Keratinocyte (primary cell): ENCODE data around the gene CHEK2. TPM values are rescaled to one million over a fixed set of nuclear protein-coding genes. Genes with fewer than 3 reads are reported as not detected.

ENCODE experiments used
- DNase-seq: peaks from one replicate; pipeline ENCODE4 v3.0.0-alpha.2; 2011; ENCODE audit warnings: low read depth, missing footprints, low spot score
- FAIRE-seq: peaks from 2 replicates; lab custom pipeline; 2011; peaks lifted over from hg19 to GRCh38; lab: Jason Lieb, UNC
- H2AFZ ChIP-seq: 2 replicates; pipeline ENCODE4 v1.6.0; 2012; ENCODE audit warnings: low read length, control low read depth, inconsistent platforms; ENCODE audit not compliant: control insufficient read depth
- H3K27ac ChIP-seq: 2 replicates; pipeline ENCODE4 v1.5.1; 2011; ENCODE audit warnings: low read length; ENCODE audit not compliant: control insufficient read depth, insufficient read depth
- H3K27me3 ChIP-seq: 3 replicates; pipeline ENCODE4 v1.6.0; 2011; ENCODE audit warnings: low read length; ENCODE audit not compliant: control insufficient read depth, insufficient read depth; ENCODE audit errors: extremely low read depth
- H3K36me3 ChIP-seq, 2 experiments: 2 replicates in 1 of 2; 3 replicates in 1 of 2; pipeline ENCODE4 v1.5.1; 2011; ENCODE audit warnings: low read length in 2 of 2, mild to moderate bottlenecking in 1 of 2; ENCODE audit not compliant: control insufficient read depth in 2 of 2, insufficient read depth in 2 of 2; ENCODE audit errors: extremely low read depth in 1 of 2
- H3K4me1 ChIP-seq: 3 replicates; pipeline ENCODE4 v1.5.1; 2011; ENCODE audit warnings: low read length; ENCODE audit not compliant: control insufficient read depth, insufficient read depth; ENCODE audit errors: extremely low read depth
- H3K4me2 ChIP-seq: 3 replicates; pipeline ENCODE4 v1.6.0; 2011; ENCODE audit warnings: low read depth, low read length; ENCODE audit not compliant: control insufficient read depth, insufficient read depth; ENCODE audit errors: extremely low read depth
- H3K4me3 ChIP-seq, 3 experiments: fragments of 200-600 bp in 1 of 3; sonication (generic) in 1 of 3; 2 replicates in 2 of 3; 3 replicates in 1 of 3; pipeline ENCODE4 v1.5.1; 2011 to 2016; ENCODE audit warnings: low read length in 3 of 3, mild to moderate bottlenecking in 3 of 3, control low read depth in 2 of 3, inconsistent platforms in 1 of 3, low read depth in 1 of 3, mixed read lengths in 1 of 3, mixed run types in 1 of 3, moderate library complexity in 1 of 3; ENCODE audit not compliant: control insufficient read depth in 2 of 3, insufficient read depth in 2 of 3; ENCODE audit errors: extremely low read depth in 1 of 3
- H3K79me2 ChIP-seq: 2 replicates; pipeline ENCODE4 v1.6.0; 2012; ENCODE audit warnings: low read length; ENCODE audit not compliant: control insufficient read depth, insufficient read depth
- H3K9ac ChIP-seq: 3 replicates; pipeline ENCODE4 v1.6.0; 2011; ENCODE audit warnings: low read length; ENCODE audit not compliant: control insufficient read depth, insufficient read depth; ENCODE audit errors: extremely low read depth
- H3K9me1 ChIP-seq: 3 replicates; pipeline ENCODE4 v1.6.0; 2011; ENCODE audit warnings: low read length; ENCODE audit not compliant: control insufficient read depth, insufficient read depth; ENCODE audit errors: extremely low read depth
- H3K9me3 ChIP-seq: 2 replicates; pipeline ENCODE4 v1.5.1; 2012; ENCODE audit warnings: low read depth, low read length; ENCODE audit not compliant: control insufficient read depth
- H4K20me1 ChIP-seq: 3 replicates; pipeline ENCODE4 v1.6.0; 2011; ENCODE audit warnings: low read length; ENCODE audit not compliant: control insufficient read depth, insufficient read depth; ENCODE audit errors: extremely low read depth
- EZH2 ChIP-seq: IDR thresholded peaks from one replicate; pipeline ENCODE4 v1.6.1; 2012; ENCODE audit warnings: inconsistent platforms, mild to moderate bottlenecking, low read length, moderate library complexity
- dilution Hi-C: fragments of 300-500 bp; cut with MboI; formaldehyde crosslinking; loops from one replicate; pipeline ENCODE4 v1.7.0; 2020; ENCODE audit warnings: low sequenced_read_pairs; ENCODE audit not compliant: extremely low pct_ligation_motif_present
- polyA plus RNA-seq, 5 experiments: library from polyadenylated mRNA; depleted of rRNA in 3 of 5; stranded (reverse) in 3 of 5; stranded (forward) in 1 of 5; unstranded in 1 of 5; fragments of >200 nt; gene quantifications; 1 replicate in 1 of 5; 2 replicates in 3 of 5; 3 replicates in 1 of 5; pipeline versions ENCODE4 v1.2.1 to v1.2.3, GENCODE V29; 2011 to 2012; ENCODE audit warnings: missing spikeins in 2 of 5, low read depth in 1 of 5, low replicate concordance in 1 of 5
- small RNA-seq, 3 experiments: library from RNA; depleted of rRNA; stranded (forward); fragments of <200 nt; gene quantifications; one replicate each; pipeline ENCODE3, GENCODE V24; 2012; ENCODE audit warnings: low read depth in 3 of 3, low replicate concordance in 1 of 3; ENCODE audit not compliant: insufficient read length in 3 of 3
- TF ChIP-seq, protein P1 (sequence below), 3 experiments: IDR thresholded peaks in 1 of 3; conservative IDR thresholded peaks in 1 of 3; optimal IDR thresholded peaks in 1 of 3; 2 replicates in 2 of 3; 3 replicates in 1 of 3; pipeline versions ENCODE3 to v1.5.1; 2011; ENCODE audit warnings: low read length in 3 of 3, mild to moderate bottlenecking in 3 of 3, moderate library complexity in 2 of 3, control low read depth in 1 of 3, inconsistent platforms in 1 of 3; ENCODE audit not compliant: insufficient read depth in 2 of 3; ENCODE audit errors: extremely low read depth in 1 of 3

Gene CHEK2
- polyA plus RNA-seq, 1 donor (not counting 4 experiments of a cell fraction or from before 2014, with no cell fraction given): 28.2 TPM

DNA sequence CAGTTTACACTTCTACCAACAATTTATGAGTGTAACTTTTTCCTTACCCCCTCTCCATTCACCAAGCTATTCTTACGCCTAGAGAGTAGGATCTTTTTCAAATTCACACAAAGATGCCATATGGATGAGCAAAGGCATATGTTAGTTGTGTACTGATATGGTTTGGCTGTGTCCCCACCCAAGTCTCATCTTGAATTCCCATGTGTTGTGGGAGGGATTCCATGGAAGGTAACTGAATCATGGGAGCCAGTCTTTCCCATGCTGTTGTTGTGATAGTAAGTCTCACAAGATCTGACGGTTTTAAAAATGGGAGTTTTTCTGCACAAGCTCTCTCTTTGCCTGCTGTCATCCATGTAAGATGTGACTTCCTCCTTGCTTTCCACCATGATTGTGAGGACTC lies 102.3 kb downstream of the CHEK2 start:
- H3K4me3 ChIP-seq: no peak overlapping the region
- FAIRE-seq (no peak), DNase-seq (no peak)
- TF ChIP-seq, protein P1, sequence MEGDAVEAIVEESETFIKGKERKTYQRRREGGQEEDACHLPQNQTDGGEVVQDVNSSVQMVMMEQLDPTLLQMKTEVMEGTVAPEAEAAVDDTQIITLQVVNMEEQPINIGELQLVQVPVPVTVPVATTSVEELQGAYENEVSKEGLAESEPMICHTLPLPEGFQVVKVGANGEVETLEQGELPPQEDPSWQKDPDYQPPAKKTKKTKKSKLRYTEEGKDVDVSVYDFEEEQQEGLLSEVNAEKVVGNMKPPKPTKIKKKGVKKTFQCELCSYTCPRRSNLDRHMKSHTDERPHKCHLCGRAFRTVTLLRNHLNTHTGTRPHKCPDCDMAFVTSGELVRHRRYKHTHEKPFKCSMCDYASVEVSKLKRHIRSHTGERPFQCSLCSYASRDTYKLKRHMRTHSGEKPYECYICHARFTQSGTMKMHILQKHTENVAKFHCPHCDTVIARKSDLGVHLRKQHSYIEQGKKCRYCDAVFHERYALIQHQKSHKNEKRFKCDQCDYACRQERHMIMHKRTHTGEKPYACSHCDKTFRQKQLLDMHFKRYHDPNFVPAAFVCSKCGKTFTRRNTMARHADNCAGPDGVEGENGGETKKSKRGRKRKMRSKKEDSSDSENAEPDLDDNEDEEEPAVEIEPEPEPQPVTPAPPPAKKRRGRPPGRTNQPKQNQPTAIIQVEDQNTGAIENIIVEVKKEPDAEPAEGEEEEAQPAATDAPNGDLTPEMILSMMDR (optimal IDR thresholded peaks at IDR 0.05 in 1 of 3, IDR thresholded peaks at IDR 0.05 in 1 of 3, conservative IDR thresholded peaks at IDR 0.05 in 1 of 3; ENCODE audit: extremely low read depth in 1 of 3, insufficient read depth in 2 of 3, low read length in 3 of 3): no peak
- no peak for TF ChIP-seq EZH2
- no peak overlapping the region for H3K9ac ChIP-seq
- no peaks in the 10 kb centered on the region for H3K36me3 ChIP-seq
- H3K27me3 ChIP-seq: peaks cover 3% of the 10 kb centered on the region
- H2AFZ ChIP-seq: no peak overlapping the region
- no peak overlapping the region for H3K4me2 ChIP-seq
- H3K9me1 ChIP-seq: no peaks in the 10 kb centered on the region
- no peaks in the 10 kb centered on the region for H3K79me2 ChIP-seq
- no peak overlapping the region for H3K27ac ChIP-seq
- dilution Hi-C loops: no loop called here
- no peaks in the 10 kb centered on the region for H4K20me1 ChIP-seq
- H3K4me1 ChIP-seq: no peaks in the 10 kb centered on the region
- no peaks in the 10 kb centered on the region for H3K9me3 ChIP-seq

Small RNAs within 50 kb of the gene (small RNA-seq; reads per million reads assigned to genes)
- gene RN7SL162P: 0 reads per million in 3 experiments

Other genes with a start within 250 kb of the CHEK2 start
- gene TTC28, start 62.0 kb downstream of the CHEK2 start, polyA plus RNA-seq: 0.66 to 1.6 TPM (median 0.94 TPM) in 3 replicates
- gene HSCB, start 219 bp upstream of the CHEK2 start, polyA plus RNA-seq: 8.9 to 13.8 TPM (median 12.5 TPM) in 3 replicates
- 3.3 to 8.8 TPM (median 4.9 TPM) in 3 replicates for gene CCDC117, start 30.9 kb upstream of the CHEK2 start, polyA plus RNA-seq
- gene XBP1, start 58.7 kb upstream of the CHEK2 start, polyA plus RNA-seq: 65.2 to 88.7 TPM (median 71.9 TPM) in 3 replicates
- gene ZNRF3, start 141.8 kb upstream of the CHEK2 start, polyA plus RNA-seq: 2.1 to 4.0 TPM (median 2.6 TPM) in 3 replicates